ENCODE results near the gene MIER2.

The MIER2 gene

GRCh38 chr19:322616-323015 is 22.0 kb downstream of the MIER2 start:
- TF ChIP-seq, protein P1, sequence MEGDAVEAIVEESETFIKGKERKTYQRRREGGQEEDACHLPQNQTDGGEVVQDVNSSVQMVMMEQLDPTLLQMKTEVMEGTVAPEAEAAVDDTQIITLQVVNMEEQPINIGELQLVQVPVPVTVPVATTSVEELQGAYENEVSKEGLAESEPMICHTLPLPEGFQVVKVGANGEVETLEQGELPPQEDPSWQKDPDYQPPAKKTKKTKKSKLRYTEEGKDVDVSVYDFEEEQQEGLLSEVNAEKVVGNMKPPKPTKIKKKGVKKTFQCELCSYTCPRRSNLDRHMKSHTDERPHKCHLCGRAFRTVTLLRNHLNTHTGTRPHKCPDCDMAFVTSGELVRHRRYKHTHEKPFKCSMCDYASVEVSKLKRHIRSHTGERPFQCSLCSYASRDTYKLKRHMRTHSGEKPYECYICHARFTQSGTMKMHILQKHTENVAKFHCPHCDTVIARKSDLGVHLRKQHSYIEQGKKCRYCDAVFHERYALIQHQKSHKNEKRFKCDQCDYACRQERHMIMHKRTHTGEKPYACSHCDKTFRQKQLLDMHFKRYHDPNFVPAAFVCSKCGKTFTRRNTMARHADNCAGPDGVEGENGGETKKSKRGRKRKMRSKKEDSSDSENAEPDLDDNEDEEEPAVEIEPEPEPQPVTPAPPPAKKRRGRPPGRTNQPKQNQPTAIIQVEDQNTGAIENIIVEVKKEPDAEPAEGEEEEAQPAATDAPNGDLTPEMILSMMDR (IDR thresholded peaks at IDR 0.05; ENCODE audit: insufficient read depth, low read depth, low read length, missing control alignments): no peak
- no peak overlapping the region for H3K4me3 ChIP-seq (ENCODE audit: low read depth, low read length)
- DNase-seq (ENCODE audit: low read depth): no peak

DNA sequence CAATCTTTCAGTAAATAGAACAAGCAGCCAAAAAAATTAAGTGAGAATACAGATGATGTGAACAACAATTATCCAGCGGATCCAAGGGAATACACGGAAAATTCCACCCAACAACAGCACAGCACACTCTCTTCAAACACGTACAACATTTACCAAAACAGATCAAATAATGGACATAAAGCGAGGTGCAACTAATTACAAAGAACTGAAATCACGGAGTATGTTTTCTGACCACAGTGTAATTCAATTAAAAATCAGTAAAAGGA is 26.2 kb downstream of the MIER2 start:
- H3K4me3 ChIP-seq (ENCODE audit: low read depth, low read length): no peak overlapping the region
- DNase-seq (ENCODE audit: low read depth): no peak
- TF ChIP-seq, protein P1 (IDR thresholded peaks at IDR 0.05; ENCODE audit: insufficient read depth, low read depth, low read length, missing control alignments): no peak

- no peak for DNase-seq (ENCODE audit: low read depth)
- H3K4me3 ChIP-seq (ENCODE audit: low read depth, low read length): no peak overlapping the region
- TF ChIP-seq, protein P1 (IDR thresholded peaks at IDR 0.05; ENCODE audit: insufficient read depth, low read depth, low read length, missing control alignments): no peak
These were observed 26.7 kb downstream of the MIER2 start for GRCh38 chr19:317710-318508.

- H3K4me3 ChIP-seq (ENCODE audit: low read depth, low read length): no peak overlapping the region
- no peak for DNase-seq (ENCODE audit: low read depth)
- TF ChIP-seq, protein P1 (IDR thresholded peaks at IDR 0.05; ENCODE audit: insufficient read depth, low read depth, low read length, missing control alignments): no peak
These were observed 28.8 kb downstream of the MIER2 start for GRCh38 chr19:315811-316210.

DNA sequence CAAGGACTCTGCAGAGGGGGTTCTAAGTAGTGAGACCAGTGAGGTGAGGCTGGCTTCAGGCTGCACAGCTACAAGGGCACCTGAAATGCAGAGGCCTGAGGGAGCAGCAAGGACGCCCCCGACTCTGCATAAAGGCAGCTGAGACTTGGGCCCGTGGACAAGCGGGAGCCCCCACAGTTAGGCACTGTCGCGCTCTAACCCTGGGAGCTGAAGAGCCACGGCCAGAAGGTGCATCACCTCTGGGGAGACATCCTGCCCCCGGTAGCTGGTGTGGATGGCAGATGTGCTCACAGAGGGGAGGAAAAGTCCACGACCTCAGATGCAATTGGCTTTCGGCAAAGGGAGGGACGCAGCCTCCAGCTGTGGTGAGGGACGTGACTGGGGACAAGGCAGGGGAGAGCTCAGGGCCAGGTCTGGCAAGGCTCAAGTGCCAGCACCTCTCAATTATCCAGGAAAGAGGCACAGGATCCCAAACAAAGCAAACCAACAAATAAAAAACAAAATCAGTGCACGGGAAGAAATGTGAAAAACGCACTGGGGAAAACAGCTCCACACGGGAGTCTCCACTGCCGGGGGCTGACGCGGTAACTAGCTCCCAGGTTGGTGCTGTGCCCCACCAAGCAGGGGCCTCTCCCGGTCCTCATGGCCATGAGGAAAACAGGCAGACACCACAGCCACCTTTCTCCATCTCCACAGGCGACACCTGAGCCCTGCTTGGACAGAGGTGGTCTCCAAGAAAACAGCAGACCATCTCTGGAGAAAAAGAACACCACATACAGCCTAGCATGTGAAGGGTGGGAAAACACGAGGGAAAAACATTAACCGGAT is 30.4 kb downstream of the MIER2 start:
- H3K4me3 ChIP-seq (ENCODE audit: low read depth, low read length): no peak overlapping the region
- DNase-seq (ENCODE audit: low read depth): no peak
- TF ChIP-seq, protein P1 (IDR thresholded peaks at IDR 0.05; ENCODE audit: insufficient read depth, low read depth, low read length, missing control alignments): no peak

- no peak overlapping the region for H3K4me3 ChIP-seq (ENCODE audit: low read depth, low read length)
- TF ChIP-seq, protein P1 (IDR thresholded peaks at IDR 0.05; ENCODE audit: insufficient read depth, low read depth, low read length, missing control alignments): no peak
- no peak for DNase-seq (ENCODE audit: low read depth)
These were observed 31.2 kb downstream of the MIER2 start for GRCh38 chr19:313169-313987.
